ENCODE data around the gene SATL1. TPM values are rescaled to one million over a fixed set of nuclear protein-coding genes. Genes with fewer than 3 reads are reported as not detected.

The SATL1 gene
- total RNA-seq, 1 experiment from 2014 or later: 0.22 TPM

GRCh38 chrX:85203461-85203970 lies 40.1 kb downstream of the SATL1 start:
- H3K27me3 Mint-ChIP-seq (ENCODE audit: low read depth): no peaks in the 10 kb centered on the region
- POLR2A ChIA-PET: no interaction called here
- TF ChIP-seq ZNF138 (CRISPR knock-in tag; conservative IDR thresholded peaks at IDR 0.05) (no peak), CREM (CRISPR knock-in tag; IDR thresholded peaks at IDR 0.05) (no peak), CTCF (IDR thresholded peaks at IDR 0.05) (no peak), EMX1 (CRISPR knock-in tag; IDR thresholded peaks at IDR 0.05) (no peak), ZBTB21 (CRISPR knock-in tag; IDR thresholded peaks at IDR 0.05; ENCODE audit: borderline replicate concordance) (no peak), ZSCAN18 (CRISPR knock-in tag; IDR thresholded peaks at IDR 0.05) (no peak), IRF1 (CRISPR knock-in tag; IDR thresholded peaks at IDR 0.05) (no peak), PRRX2 (CRISPR knock-in tag; IDR thresholded peaks at IDR 0.05) (no peak), FOXJ3 (CRISPR knock-in tag; IDR thresholded peaks at IDR 0.05; ENCODE audit: borderline replicate concordance) (no peak), ARID4B (CRISPR knock-in tag; IDR thresholded peaks at IDR 0.05; ENCODE audit: borderline replicate concordance) (no peak), ATF2 (CRISPR knock-in tag; IDR thresholded peaks at IDR 0.05; ENCODE audit: borderline replicate concordance, low read depth) (no peak), NR3C1 (CRISPR knock-in tag; conservative IDR thresholded peaks at IDR 0.05; ENCODE audit: low read depth) (no peak), RELA (CRISPR knock-in tag; IDR thresholded peaks at IDR 0.05; ENCODE audit: borderline replicate concordance) (no peak), GTF2I (CRISPR knock-in tag; conservative IDR thresholded peaks at IDR 0.05) (no peak), JUN (CRISPR knock-in tag; IDR thresholded peaks at IDR 0.05) (no peak), MYBL2 (CRISPR knock-in tag; IDR thresholded peaks at IDR 0.05) (no peak), SMAD4 (CRISPR knock-in tag; IDR thresholded peaks at IDR 0.05) (no peak), AR (CRISPR knock-in tag; IDR thresholded peaks at IDR 0.05) (no peak), TP53 (CRISPR knock-in tag; IDR thresholded peaks at IDR 0.05) (no peak)

More at GRCh38 chrX:85203461-85203970, 40.1 kb downstream of the SATL1 start:
- Mint-ChIP-seq H3K9me3 (peaks cover 4% of the 10 kb centered on the region; the same call in 1 of the 2 replicates), H3K27ac (no peak overlapping the region), H3K4me3 (no peak overlapping the region), H3K4me1 (no peaks in the 10 kb centered on the region), H3K36me3 (0 out of 2 replicates have a peak, but pooled peaks cover 3% of the 10 kb centered on the region)
- DNase-seq (ENCODE audit: low spot score): no peak
- CTCF ChIA-PET: no interaction called here
- ATAC-seq: no peak
